ENCODE measurements around the gene TNFRSF11A.

- TF ChIP-seq, protein P1, sequence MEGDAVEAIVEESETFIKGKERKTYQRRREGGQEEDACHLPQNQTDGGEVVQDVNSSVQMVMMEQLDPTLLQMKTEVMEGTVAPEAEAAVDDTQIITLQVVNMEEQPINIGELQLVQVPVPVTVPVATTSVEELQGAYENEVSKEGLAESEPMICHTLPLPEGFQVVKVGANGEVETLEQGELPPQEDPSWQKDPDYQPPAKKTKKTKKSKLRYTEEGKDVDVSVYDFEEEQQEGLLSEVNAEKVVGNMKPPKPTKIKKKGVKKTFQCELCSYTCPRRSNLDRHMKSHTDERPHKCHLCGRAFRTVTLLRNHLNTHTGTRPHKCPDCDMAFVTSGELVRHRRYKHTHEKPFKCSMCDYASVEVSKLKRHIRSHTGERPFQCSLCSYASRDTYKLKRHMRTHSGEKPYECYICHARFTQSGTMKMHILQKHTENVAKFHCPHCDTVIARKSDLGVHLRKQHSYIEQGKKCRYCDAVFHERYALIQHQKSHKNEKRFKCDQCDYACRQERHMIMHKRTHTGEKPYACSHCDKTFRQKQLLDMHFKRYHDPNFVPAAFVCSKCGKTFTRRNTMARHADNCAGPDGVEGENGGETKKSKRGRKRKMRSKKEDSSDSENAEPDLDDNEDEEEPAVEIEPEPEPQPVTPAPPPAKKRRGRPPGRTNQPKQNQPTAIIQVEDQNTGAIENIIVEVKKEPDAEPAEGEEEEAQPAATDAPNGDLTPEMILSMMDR (IDR thresholded peaks at IDR 0.05; ENCODE audit: insufficient read depth, low read depth, low read length), result no peak
- no peak for TF ChIP-seq EZH2 (IDR thresholded peaks at IDR 0.05; ENCODE audit: insufficient read depth, low read length)
These were observed 107.1 kb downstream of the TNFRSF11A start for GRCh38 chr18:62432176-62432575.

All from astrocyte (in vitro differentiated cells and primary cell).